Nucleus accumbens (tissue), 56 donors: ENCODE results near the gene RAB8A.
A peak's percentile ranks its signal among the peaks of the same experiment; 100 is the strongest.

Experiments used
- DNase-seq, 56 donors: peaks; one replicate each; lab custom pipeline; 2025; lab: John Stamatoyannopoulos, UW

RAB8A gene

GRCh38 chr19:16136185-16136999 is 24.7 kb downstream of the RAB8A start:
- DNase-seq: no peak

- no peak for DNase-seq
Observed at GRCh38 chr19:16139752-16140151, 28.1 kb downstream of the RAB8A start.

DNA sequence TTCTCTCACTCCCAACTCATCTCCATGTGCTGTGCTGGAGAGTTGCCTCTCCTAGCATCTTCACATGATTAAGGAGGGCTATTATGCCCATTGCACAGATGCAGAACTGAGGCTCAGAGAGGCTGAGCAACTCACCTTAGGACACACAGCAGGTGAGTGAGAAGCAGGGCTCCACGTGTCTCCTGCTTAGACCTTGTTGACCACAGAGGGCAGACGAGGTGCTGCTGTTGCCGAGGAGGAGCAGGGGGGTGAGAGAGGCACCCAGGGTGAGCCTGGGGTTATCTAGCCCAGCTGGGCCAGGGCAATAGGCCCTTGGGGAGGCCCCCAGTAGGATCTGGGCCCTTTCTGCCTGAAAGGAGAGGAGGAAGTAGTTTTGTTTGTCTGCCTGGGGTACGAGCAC is 29.4 kb downstream of the RAB8A start:
- DNase-seq: no peak

DNA sequence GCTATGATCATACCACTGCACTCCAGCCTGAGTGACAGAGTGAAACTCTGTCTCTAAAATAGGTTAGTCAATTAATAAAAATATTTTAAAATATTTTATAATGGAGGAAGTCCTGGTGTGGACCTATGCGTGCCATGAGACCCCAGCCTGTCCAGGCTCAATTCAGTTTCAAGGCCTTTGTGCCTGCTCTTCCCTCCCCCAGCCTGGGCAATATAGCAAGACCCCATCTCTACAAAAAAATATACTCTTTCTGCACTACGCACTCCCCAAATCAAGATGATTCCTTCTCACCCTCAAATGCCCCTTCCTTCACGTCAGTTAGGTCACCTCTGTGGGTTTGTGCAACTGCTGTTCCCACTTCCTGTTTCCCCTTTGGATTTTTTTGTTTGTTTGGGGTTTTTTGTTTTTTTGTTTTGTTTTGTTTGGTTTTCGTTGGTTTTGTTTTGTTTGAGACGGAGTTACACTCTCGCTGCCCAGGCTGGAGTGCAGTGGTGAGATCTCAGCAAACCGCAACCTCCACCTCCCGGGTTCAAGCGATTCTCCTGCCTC is 30.4 kb downstream of the RAB8A start:
- DNase-seq: no peak

- peak in 1 of 56 donors; percentile 1 for DNase-seq
Observed at GRCh38 chr19:16143399-16144215, 31.9 kb downstream of the RAB8A start, which contains the start of gene HSH2D. TSS of gene HSH2D (plus strand) at chr19:16143685. CDS start at chr19:16148751, 5,066 bp downstream.

DNA sequence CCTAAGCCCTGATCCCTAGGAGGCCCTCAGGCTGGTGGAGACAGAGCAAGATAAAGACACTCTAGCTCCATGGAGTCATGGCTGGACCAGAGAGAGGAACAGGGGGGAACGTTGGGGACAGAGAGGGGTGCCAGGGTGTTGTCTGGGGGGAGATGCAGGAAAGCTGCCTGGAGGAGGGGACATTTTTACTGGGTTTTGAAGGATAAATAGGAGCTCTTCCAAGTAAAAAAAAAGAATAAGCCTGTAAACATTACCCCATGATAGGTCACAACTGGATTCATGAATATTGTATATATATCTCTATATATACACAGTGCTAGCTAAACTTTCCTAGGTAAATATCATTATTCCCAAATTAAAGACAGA is 32.5 kb downstream of the RAB8A start:
- no peak for DNase-seq

GRCh38 chr19:16146112-16146511 is 34.4 kb downstream of the RAB8A start:
- DNase-seq: no peak

DNA sequence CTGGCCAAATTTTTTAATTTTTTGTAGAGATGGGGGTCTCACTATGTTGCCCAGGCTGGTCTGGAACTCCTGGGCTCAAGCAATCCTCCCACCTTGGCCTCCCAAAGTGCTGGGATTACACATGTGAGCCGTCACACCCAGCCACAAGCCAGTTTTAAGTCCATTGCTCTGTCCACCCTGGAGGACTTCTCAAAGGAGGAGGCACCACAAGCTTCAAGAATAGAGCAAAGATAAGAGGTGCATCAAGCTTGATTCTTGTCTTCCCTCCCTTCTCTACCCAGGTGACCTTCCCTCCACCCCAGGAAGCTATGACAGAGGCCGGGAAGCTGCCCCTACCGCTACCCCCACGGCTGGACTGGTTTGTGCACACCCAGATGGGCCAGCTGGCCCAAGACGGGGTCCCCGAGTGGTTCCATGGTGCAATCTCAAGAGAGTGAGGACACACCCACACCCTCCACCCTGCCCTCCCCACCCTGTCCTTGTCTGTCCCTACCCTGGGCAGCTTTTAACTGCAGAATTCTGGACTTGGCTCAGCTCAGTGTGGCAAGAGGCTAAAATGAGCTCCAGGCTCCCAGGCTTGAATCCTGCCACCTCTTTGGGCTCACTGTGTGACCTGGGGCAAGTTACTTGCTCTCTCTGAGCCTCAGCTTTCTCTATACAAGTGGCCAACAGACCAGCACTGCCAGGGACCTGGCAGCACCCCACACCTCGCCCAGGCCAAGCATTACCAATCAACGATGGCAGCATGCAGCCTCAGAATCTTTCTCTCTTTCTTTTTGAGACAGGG is 36.9 kb downstream of the RAB8A start:
- DNase-seq: no peak

DNA sequence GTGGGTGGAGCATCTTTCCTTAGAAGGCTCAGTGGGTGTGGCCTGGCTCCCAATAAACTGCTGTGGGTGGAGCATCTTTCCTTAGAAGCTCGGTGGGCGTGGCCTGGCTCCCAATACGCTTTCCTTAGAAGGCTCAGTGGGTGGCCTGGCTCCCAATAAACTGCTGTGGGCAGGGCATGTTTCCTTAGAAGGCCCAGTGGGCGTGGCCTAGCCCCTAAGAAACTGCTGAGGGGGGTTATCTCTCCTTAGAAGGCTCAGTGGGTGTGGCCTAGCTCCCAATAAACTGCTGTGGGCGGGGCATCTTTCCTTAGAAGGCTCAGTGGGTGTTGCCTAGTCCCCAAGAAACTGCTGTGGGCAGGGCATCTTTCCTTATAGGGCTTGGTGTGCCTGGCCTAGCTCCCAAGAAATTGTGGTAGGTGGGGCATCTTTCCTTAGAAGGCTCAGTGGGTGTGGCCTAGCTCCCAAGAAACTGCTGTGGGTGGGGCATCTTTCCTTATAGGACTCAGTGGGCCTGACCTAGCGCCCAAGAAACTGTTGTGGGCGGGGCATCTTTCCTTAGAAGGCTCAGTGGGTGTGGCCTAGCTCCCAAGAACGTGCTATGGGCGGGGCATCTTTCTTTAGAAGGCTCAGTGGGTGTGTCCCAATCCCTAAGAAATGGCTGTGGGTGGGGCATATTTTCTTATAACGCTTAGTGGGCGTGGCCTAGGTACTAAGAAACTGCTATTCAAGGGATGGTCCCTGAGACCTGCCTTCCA is 42.1 kb downstream of the RAB8A start:
- DNase-seq: no peak

DNA sequence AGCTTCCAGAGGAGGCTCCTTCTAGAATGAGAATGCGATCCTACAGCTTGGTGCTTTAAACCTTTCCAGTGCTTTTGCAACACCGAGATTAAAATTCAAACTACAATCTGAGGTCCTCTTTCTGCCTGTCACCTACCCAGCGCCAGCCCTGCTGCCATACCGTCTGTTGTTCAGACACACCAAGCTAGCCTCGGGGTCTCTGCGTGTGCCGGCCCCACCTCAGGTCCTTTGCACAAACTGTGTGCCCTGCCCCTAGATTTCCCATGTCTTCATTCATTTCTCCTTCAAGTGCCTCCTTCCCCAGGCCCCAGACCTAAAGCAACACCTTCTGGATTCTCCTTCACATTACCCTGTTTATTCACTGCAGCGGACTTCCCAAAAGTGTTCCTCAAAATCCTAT is 42.9 kb downstream of the RAB8A start:
- no peak for DNase-seq

DNA sequence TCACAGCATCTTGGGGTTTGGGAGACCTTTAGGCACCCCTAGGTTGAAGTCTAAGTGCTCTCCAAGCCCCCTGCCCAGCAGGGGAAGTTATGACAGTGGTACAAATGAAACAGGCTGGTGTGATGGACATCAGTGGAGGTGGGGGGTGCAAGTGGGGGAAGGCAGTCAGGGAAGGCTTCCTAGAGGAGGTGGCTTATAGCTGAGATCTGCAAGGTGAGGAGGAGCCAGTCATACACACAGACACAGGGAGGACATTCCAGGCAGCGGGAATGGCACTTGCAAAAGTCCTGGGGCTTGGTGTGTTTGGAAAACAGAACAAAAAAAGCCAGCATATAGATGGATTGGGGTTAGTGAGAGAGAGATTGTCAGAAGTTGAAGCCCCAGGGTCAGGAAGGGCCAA is 43.4 kb downstream of the RAB8A start:
- DNase-seq: no peak

- no peak for DNase-seq
Observed at GRCh38 chr19:16156904-16157303, 45.2 kb downstream of the RAB8A start.

DNA sequence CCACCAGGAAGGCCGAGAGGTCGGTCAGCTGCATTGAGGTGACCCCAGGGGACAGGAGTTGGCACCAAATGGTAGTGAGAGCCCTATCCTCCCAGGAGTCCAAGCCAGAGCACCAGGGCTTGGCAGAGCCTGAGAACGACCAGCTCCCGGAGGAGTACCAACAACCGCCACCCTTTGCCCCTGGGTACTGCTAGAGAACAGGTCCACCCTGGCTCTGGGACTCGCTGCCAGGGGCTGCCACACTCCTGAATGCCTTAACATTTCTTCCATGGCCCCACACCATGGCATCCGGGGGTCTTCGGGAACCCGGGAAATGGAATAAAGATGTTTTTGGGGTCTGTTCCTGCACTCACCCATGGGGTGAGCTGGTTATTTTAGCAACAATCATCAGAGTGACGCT is 45.9 kb downstream of the RAB8A start:
- DNase-seq: no peak

DNA sequence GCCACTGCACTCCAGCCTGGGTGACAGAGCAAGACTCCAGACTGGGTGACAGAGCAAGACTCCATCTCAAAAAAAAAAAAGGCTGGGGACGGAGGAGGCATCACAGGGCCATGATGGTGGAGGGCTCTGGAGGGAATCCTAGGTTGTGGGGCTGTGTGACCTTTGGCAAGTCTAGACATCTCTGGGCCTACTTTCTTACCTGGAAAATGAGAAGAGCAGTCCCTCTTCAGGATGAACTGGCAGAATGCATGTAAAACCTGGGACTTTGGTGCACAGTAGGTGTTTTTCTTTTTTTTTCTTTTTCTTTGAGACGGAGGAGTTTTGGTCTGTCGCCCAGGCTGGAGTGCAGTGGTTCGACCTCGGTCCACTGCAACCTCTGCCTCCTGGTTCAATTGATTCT is 48.0 kb downstream of the RAB8A start:
- DNase-seq: no peak

DNA sequence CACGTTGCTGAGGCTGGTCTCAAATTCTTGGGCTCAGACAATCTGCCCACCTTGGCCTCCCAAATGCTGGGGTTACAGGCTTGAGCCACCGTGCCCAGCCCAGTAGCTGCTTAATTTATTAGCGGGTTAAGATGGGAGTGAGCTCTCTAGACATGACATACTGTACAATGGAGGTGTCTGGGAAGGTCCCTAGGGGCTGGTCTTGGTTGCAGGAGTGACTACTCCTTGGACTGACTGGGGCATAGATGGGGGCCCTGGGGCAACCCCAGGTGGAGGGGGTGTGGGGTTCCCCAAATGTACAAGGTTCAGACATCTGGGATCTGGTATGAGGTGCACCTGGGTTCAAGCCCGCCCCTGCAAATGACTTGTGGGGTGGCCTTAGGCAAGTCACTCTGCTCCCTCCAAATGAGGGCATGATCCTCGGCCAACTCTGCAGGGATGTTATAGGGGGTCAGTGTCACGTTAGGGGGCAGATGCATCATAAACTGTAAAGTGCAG is 48.8 kb downstream of the RAB8A start:
- DNase-seq: no peak

- DNase-seq: no peak
Observed at GRCh38 chr19:16160943-16161560, 49.4 kb downstream of the RAB8A start.

- peak in 3 of 56 donors; percentile 4 to 9 (median 7) for DNase-seq
Observed at GRCh38 chr19:16161840-16162239, 50.2 kb downstream of the RAB8A start.

GRCh38 chr19:16164222-16164890 is 52.7 kb downstream of the RAB8A start:
- DNase-seq: no peak

- DNase-seq: no peak
Observed at GRCh38 chr19:16166417-16166816, 54.7 kb downstream of the RAB8A start.
